D341Med (cell line): ENCODE measurements around the gene ATP5MC2.
"Not testable (repeated sequence)": the region's sequence is repeated elsewhere in the genome, so short reads cannot be mapped to it uniquely, and the experiment has no call there.

Source experiments
- DNase-seq: peaks from one replicate; pipeline ENCODE4 v3.0.0; 2012; ENCODE audit warnings: low spot score

ATP5MC2 gene

DNA sequence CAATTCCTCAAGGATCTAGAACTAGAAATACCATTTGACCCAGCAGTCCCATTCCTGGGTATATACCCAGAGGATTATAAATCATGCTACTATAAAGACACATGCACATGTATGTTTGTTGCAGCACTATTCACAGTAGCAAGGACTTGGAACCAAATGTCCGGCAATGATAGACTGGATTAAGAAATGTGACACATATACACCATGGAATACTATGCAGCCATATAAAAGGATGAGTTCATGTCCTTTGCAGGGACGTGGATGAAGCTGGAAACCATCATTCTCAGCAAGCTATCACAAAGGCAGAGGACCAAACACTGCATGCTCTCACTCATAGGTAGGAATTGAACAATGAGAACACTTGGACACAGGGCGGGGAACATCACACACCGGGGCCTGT, 29.6 kb downstream of the ATP5MC2 start:
- DNase-seq: not testable (repeated sequence)

DNA sequence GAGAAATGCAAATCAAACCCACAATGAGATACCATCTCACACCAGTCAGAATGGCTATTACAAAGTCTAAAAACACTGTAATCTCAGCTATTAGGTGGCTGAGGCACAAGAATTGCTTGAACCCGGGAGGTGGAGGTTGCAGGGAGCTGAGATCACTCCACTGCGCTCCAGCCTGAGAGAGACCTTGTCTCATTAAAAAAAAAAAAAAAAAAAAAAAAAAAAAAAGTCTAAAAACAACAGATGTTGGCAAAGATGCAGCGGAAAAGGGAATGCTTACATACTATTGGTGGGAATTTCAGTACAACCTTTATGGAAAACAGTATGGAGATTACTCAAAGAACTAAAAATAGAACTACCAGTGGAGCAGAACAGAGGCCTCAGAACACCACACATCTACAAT, 30.7 kb downstream of the ATP5MC2 start:
- DNase-seq: no peak

DNA sequence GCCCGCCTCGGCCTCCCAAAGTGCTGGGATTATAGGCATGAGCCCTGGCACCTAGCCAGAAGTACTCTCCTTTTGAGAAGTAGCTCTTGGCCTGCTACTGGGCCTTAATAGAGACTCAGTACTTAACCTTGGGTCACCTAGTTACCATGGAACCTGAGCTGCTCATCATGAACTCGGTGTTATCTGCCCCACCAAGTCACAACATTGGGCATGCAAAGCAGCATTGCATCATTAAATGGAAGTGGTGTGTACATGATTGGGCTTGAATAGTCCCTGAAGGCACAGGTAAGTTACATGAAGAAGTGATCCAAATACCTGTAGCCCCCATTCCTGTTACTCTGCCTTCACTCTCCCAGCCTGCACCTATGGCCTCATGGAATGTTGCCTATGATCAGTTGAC, 31.8 kb downstream of the ATP5MC2 start:
- DNase-seq: no peak

GRCh38 chr12:53643232-53643979, 32.5 kb downstream of the ATP5MC2 start:
- no peak for DNase-seq

GRCh38 chr12:53638057-53638456, 37.8 kb downstream of the ATP5MC2 start:
- no peak for DNase-seq

- no peak for DNase-seq
These were observed 39.2 kb downstream of the ATP5MC2 start for GRCh38 chr12:53636641-53637040.

DNA sequence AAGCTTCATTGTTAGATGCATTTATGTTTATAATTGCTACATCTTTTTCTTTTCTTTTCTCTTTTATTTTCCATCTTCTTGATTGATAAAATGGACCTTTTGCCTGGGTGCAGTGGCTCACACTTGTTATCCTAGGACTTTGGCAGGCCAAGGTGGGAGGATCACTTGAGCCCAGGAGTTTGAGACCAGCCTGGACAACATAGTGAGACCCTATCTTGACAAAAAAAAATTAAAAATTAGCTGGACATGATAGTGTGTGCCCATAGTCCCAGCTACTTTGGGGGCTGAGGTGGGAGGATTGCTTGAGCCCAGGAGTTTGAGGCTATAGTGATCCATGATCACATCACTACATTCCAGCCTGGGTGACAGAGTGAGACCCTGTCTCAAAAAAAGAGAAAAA, 40.2 kb downstream of the ATP5MC2 start:
- DNase-seq: not testable (repeated sequence)

GRCh38 chr12:53631721-53632120, 44.2 kb downstream of the ATP5MC2 start:
- DNase-seq: no peak

DNA sequence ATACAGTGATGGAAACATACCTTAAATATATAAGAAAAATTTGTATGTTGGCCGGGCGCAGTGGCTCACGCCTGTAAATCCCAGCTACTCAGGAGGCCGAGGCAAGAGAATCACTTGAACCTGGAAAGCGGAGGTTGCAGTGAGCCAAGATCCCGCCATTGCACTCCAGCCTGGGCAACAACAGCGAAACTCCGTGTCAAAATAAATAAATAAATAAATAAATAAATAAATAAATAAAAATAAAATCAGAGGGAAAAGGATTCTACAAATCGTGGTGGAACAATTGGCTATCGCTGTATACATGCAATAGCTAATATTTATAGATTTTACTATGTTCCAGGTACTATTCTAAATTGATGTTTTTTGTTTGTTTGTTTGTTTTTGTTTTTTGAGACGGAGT, 48.0 kb downstream of the ATP5MC2 start:
- no peak for DNase-seq

GRCh38 chr12:53626702-53627169, 49.1 kb downstream of the ATP5MC2 start:
- DNase-seq: no peak

- DNase-seq: peak; percentile 98
These were observed 49.8 kb downstream of the ATP5MC2 start, which contains the start of gene ATF7 for GRCh38 chr12:53625946-53626701. Gene ATF7 (minus strand): TSS chr12:53626382. CDS start chr12:53601000, 25,382 bp downstream.

DNA sequence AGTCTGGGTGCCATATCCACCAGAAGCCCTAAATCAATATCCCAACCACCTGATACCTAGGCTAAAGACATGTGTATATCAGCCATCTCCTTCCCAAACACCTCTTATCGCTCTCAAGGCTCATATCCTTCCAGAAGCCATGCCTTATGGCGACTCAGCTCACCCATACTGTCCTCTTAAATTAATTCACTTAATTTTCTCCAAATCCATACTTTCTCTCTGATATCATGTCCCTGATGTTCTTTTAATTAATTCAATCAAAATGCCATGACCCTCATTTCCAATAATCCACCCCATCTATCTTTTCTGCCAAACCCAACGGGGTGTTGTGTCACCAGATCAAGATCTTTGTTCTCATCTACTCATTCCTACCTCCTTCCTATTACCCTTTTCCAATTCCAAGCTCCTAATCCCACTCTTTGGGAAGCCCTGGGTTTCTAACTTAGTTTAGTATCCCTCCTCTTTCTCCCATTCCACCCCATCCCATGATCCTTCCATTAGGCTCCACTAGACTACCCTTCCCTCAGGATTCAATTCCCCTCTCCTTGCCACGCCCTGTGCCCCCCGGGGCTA, 50.4 kb downstream of the ATP5MC2 start:
- DNase-seq: no peak

DNA sequence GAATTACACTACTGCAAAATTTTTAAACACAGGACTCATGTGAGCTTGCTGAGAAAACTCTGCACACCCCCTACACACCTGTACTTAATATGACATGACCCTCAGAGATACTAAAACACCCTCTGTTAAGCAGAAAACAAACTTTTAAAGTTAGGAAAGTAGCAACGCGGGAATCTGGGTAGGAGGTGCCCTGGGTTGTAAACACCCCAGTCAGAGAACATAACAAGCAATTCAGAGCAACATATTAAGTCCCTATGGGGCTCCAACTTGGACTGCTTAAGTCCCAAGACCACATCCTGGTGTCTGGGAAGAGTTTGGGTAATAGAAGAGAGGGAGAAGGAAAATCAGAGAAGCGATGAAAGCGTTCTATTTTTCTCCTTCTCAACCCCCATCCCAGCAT, 50.9 kb downstream of the ATP5MC2 start:
- no peak for DNase-seq

DNA sequence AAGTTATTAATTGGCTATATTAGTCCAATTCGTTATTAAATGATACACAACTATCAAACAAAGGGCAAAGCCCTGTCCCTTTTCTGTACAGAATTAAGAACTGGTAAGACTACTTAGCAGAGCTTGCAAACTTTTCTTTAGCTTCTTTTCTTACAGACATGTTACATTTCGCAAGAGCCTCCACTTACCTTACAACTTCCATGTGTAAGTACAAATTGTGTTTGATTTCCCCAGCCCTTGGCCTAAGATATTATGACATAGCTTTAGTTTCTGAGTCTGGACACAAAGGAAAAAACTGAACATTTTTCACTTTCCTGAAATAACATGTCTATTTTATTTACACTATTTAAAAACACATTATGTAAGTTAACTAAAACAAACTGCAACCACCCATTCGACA, 51.4 kb downstream of the ATP5MC2 start:
- no peak for DNase-seq

DNA sequence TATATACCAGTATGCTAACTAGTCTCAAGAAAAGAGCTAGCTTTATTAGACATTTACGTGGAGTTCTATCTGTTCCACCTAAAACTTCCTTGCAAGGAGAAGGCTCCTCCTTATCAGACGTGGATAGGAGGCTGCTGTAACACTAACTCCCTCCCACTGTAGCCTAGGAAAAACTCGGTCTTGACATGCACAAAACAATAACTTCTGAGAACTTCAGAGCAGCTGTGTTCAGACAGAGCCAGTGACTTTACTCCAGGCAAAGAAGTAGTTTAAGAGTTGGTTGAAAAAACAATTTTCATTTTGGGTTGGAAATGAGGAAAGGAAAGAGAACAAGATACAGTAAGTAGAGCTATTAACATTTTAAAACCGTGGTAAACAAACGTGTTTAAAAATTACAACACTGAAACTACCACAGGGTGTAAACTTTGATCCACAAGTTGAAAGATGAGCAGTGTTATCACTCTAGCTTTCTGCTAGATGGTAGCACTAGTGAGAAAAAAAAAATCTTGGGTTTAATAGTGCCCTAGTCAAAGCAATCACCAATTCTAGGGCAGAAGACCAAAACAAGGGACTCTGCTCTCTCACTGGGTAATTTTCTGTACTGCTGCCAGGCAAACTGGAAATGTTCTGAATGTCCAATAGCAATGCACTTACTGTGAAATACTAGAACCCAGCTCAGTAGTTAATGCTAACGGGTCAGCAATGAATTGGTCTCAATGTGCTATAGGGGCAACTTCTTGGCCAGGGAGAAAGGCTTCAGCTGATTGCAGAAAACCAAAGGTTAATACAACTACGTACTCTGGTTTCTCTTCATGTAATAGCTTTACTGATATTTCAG, 52.1 kb downstream of the ATP5MC2 start:
- DNase-seq: no peak

DNA sequence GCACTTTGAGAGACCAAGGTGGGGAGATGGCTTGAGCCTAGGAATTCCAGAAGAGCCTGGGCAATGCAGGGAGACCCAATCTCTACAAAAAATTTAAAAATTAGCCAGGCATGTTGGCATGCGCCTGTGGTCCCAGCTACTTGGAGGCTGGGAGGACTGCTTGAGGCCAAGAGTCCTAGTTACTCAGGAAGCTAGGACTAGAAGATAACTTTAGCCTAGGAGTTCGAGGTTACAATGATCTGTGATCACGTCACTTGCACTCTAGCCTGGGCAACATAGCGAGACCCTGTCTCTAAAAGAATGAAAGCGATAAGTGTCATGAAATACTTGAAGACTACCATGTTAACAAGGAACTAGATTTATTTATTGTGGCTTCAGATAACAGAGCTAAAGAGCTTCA, 53.2 kb downstream of the ATP5MC2 start:
- no peak for DNase-seq

DNA sequence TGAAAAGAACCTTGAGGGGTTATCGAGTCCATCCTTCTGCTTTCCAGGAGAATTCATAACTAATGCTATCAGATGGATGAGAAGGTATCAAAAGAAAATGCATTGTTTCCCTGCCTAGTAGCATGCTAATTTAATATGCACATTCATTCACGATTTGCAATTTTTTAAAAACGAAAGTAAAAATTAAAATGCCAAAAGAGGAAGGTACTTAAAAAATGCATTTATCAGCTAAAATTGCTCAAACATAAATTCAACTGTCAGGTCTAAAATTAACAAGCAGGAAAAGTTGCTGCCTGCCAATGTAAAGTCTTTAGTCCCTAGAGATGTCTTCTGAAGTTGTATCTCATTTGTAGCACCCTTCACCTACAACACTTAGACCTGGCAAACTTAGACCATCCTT, 57.6 kb downstream of the ATP5MC2 start:
- no peak for DNase-seq

- no peak for DNase-seq
These were observed 58.2 kb downstream of the ATP5MC2 start for GRCh38 chr12:53617700-53618099.

DNA sequence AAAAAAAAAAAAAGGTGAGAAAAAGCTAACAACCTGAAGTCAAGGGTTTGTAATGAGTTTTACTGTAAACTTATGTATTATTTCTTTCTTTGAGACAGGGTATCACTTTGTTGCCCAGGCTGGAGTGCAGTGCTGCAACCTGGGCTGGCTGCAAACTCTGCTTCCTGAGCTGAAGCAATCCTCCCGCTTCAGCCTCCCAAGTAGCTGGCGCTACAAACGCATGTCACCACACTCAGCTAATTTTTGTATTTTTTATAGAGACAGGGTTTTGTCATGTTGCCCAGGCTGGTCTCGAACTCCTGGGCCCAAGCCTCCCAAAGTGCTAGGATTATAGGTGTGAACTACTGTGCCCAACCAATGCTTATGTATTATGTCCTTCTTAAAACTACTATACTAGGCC, 58.9 kb downstream of the ATP5MC2 start:
- no peak for DNase-seq
